Ishikawa (cell line): ENCODE measurements around the gene SKAP1.

Experiments
- CEBPB ChIP-seq: IDR thresholded peaks from 2 replicates; pipeline ENCODE4 v1.6.1; 2012
- CREB1 ChIP-seq: IDR thresholded peaks from 2 replicates; pipeline ENCODE4 v1.6.1; 2012; ENCODE audit warnings: low read depth
- EGR1 ChIP-seq: IDR thresholded peaks from 2 replicates; pipeline ENCODE4 v1.6.1; 2012
- EP300 ChIP-seq: IDR thresholded peaks from 2 replicates; pipeline ENCODE4 v1.6.1; 2012; ENCODE audit warnings: borderline replicate concordance
- FOXM1 ChIP-seq: IDR thresholded peaks from 2 replicates; pipeline ENCODE4 v1.6.1; 2012; ENCODE audit warnings: low read depth, borderline replicate concordance
- NFIC ChIP-seq: IDR thresholded peaks from 2 replicates; pipeline ENCODE4 v1.6.1; 2012
- RAD21 ChIP-seq: IDR thresholded peaks from 2 replicates; pipeline ENCODE4 v1.6.1; 2012; ENCODE audit warnings: low read depth
- TAF1 ChIP-seq: IDR thresholded peaks from 2 replicates; pipeline ENCODE4 v1.6.1; 2012; ENCODE audit warnings: low read depth, mild to moderate bottlenecking
- TCF12 ChIP-seq: IDR thresholded peaks from 2 replicates; pipeline ENCODE4 v1.6.1; 2012; ENCODE audit warnings: low read depth
- TEAD4 ChIP-seq: IDR thresholded peaks from 2 replicates; pipeline ENCODE4 v1.6.1; 2012
- YY1 ChIP-seq: IDR thresholded peaks from 2 replicates; pipeline ENCODE4 v1.6.1; 2012; ENCODE audit warnings: low read depth
- ZBTB7A ChIP-seq: IDR thresholded peaks from 2 replicates; pipeline ENCODE4 v1.6.1; 2012; ENCODE audit warnings: low read depth
- TF ChIP-seq, protein P1 (sequence below): IDR thresholded peaks from 2 replicates; pipeline ENCODE4 v1.6.1; 2012
- TF ChIP-seq, protein P2 (sequence below): IDR thresholded peaks from 2 replicates; pipeline ENCODE4 v1.6.1; 2012
- TF ChIP-seq, protein P3 (sequence below): IDR thresholded peaks from 2 replicates; pipeline ENCODE4 v1.6.1; 2012; ENCODE audit warnings: low read depth, mild to moderate bottlenecking

The SKAP1 gene

DNA sequence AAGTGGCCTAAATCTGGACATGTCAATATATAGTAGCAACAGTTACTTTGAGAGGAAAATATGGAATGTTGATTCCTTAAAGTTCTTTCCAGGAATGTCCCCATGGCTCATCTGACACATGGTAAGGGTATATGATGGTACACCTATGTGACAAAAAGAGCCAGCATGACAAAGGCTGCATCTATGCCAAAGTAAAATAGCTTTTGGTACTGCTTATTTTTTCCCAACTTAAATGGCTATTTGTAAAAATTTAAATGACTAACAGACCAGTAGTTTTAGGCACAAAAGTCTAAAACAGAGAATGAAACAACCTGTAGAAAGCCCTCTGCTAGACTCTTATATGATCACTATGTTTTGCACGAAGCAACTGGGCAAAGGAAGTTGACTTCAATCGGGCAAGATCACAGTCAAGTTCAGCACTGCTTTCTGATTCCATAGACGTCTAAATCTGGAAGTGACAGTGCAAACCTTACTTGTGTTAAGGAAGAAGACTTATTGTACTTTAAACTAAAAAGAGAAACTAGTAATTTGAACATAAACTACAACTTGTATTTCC, 135.1 kb downstream of the SKAP1 start:
- TF ChIP-seq, protein P1, sequence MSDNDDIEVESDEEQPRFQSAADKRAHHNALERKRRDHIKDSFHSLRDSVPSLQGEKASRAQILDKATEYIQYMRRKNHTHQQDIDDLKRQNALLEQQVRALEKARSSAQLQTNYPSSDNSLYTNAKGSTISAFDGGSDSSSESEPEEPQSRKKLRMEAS = no peak
- TF ChIP-seq EGR1 (no peak), TEAD4 (no peak), FOXM1 (no peak), NFIC (no peak), RAD21 (no peak), CREB1 (no peak), CEBPB (no peak), YY1 (no peak), TCF12 (no peak)
- TF ChIP-seq, protein P2, sequence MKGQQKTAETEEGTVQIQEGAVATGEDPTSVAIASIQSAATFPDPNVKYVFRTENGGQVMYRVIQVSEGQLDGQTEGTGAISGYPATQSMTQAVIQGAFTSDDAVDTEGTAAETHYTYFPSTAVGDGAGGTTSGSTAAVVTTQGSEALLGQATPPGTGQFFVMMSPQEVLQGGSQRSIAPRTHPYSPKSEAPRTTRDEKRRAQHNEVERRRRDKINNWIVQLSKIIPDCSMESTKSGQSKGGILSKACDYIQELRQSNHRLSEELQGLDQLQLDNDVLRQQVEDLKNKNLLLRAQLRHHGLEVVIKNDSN = no peak

DNA sequence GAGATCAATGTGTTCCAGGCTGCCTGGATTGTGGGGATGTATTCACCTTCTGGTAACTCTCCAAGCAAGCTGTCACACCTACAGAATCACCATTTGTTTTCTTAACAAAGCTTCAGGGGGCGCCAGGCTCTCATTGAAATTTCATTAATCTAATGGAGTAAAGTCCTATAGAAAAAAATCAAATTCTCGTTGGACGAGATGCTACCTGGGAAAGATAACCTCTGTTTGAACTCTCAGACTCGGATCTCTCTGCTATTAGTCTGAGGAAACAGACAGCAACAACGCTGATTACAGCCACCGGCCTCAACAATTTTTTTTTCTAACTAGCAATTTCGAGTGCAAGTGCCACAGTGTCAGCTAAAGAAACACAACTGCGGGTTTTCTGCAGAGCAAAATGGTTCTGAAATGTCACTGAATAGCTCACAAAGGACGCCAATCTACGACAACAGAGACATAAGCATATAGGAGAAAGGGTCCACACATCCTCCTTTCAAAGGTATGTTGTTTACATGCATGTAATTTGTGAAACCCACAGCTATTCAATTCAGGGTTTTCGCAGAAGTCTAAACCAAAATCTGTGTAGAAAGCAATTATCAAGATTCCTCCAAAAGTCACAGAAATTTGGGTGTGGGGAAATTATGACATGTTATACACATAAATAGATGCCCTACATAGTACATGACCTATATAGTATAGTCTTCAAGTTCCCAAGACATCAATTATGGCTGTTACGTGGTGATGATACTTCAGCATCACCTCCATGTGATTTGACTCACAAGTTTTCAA, 135.8 kb downstream of the SKAP1 start:
- TF ChIP-seq, protein P2 = no peak
- TF ChIP-seq YY1 (no peak), EGR1 (no peak), ZBTB7A (no peak), TEAD4 (no peak), TCF12 (no peak), CEBPB (no peak), CREB1 (no peak)
- TF ChIP-seq, protein P3, sequence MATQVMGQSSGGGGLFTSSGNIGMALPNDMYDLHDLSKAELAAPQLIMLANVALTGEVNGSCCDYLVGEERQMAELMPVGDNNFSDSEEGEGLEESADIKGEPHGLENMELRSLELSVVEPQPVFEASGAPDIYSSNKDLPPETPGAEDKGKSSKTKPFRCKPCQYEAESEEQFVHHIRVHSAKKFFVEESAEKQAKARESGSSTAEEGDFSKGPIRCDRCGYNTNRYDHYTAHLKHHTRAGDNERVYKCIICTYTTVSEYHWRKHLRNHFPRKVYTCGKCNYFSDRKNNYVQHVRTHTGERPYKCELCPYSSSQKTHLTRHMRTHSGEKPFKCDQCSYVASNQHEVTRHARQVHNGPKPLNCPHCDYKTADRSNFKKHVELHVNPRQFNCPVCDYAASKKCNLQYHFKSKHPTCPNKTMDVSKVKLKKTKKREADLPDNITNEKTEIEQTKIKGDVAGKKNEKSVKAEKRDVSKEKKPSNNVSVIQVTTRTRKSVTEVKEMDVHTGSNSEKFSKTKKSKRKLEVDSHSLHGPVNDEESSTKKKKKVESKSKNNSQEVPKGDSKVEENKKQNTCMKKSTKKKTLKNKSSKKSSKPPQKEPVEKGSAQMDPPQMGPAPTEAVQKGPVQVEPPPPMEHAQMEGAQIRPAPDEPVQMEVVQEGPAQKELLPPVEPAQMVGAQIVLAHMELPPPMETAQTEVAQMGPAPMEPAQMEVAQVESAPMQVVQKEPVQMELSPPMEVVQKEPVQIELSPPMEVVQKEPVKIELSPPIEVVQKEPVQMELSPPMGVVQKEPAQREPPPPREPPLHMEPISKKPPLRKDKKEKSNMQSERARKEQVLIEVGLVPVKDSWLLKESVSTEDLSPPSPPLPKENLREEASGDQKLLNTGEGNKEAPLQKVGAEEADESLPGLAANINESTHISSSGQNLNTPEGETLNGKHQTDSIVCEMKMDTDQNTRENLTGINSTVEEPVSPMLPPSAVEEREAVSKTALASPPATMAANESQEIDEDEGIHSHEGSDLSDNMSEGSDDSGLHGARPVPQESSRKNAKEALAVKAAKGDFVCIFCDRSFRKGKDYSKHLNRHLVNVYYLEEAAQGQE = no peak

DNA sequence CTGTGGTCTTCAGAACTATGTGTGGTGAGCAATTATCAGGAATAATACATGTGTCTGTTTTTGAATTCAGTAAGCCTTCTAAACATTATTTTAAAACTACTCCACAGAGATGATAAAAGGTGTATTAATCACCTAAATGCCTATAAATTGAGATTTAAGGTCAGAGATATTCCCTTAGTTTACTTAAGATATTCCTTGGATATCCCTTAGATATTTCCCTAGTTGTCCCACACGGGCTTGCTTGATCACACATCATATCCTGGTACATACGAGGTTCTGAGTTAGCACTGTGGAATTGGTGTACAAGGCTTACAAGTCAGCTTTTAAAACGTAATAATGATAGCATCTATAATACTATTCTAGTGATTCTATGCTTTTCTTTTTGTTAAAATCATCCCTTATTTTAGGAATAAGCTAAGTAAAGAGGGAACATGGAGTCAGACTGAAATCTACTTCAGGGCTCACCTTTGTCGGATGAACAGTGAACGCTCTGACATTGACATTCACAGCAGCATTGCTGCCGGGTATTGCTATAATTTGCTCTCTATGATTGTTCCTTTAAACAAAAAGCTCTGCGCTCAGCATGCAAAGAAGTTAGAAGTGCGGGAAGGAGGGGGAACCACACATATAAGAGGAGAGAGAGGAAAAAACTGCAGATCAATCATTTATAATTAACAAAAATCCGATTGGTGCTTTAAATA, 136.5 kb downstream of the SKAP1 start:
- TF ChIP-seq YY1 (no peak), EP300 (no peak), FOXM1 (no peak), TEAD4 (no peak), TAF1 (no peak), RAD21 (no peak), TCF12 (no peak), NFIC (no peak), CEBPB (no peak), CREB1 (no peak), EGR1 (no peak)
- TF ChIP-seq, protein P1 = no peak
- TF ChIP-seq, protein P2 = no peak

DNA sequence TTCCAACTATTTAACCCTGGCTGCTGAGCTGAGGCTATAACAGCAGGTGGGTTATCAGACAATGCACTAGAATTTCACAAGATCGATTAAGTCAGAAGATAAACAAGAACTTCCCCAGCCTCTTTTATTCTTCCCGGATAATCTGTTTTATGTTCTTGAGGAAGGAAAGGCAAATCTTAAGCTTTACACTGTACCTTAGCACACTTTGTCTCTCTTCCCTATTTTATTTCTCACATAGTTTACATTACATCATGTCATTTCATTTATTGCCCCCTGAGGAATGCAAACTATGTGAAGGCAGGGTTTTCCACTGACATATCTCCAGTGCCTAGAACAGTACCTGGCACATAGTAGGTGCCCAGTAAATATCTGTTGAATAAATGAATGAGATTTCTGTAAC, 139.6 kb downstream of the SKAP1 start:
- TF ChIP-seq RAD21 = no peak
- TF ChIP-seq ZBTB7A = no peak
- no peak for TF ChIP-seq EGR1
- TF ChIP-seq, protein P1 = no peak
- TF ChIP-seq TEAD4 = no peak
- no peak for TF ChIP-seq FOXM1
- no peak for TF ChIP-seq TCF12
- TF ChIP-seq YY1 = no peak
- TF ChIP-seq CEBPB = no peak
- no peak for TF ChIP-seq CREB1
- TF ChIP-seq, protein P2 = no peak
- TF ChIP-seq, protein P3 = no peak
- no peak for TF ChIP-seq NFIC
- no peak for TF ChIP-seq EP300
- no peak for TF ChIP-seq TAF1
